ENCODE data around the gene SUCLG2.

Gene SUCLG2

GRCh38 chr3:67642734-67643133 lies 11.7 kb downstream of the SUCLG2 start:
- Histone ChIP-seq H3K27ac (replicated peaks) (no peak overlapping the region), H3K4me3 (replicated peaks; ENCODE audit: insufficient read depth, low read length) (no peak overlapping the region), H3K27me3 (ENCODE audit: insufficient read depth, poor library complexity, severe bottlenecking) (no peaks in the 10 kb centered on the region)
- no peak for DNase-seq (ENCODE audit: low read depth in 1 of 2, low spot score in 1 of 2)
- TF ChIP-seq REST (IDR thresholded peaks at IDR 0.05; ENCODE audit: insufficient replicate concordance, low read depth) (no peak), SPI1 (IDR thresholded peaks at IDR 0.05; ENCODE audit: borderline replicate concordance, low read depth) (no peak), GABPA (IDR thresholded peaks at IDR 0.05; ENCODE audit: low read depth) (no peak), CTCF (IDR thresholded peaks at IDR 0.05; ENCODE audit: insufficient read depth, low read length) (no peak), POLR2AphosphoS5 (IDR thresholded peaks at IDR 0.05; ENCODE audit: low read depth) (no peak)

- no peak for TF ChIP-seq REST (IDR thresholded peaks at IDR 0.05; ENCODE audit: insufficient replicate concordance, low read depth)
- TF ChIP-seq GABPA (IDR thresholded peaks at IDR 0.05; ENCODE audit: low read depth), result no peak
- TF ChIP-seq CTCF (IDR thresholded peaks at IDR 0.05; ENCODE audit: insufficient read depth, low read length), result no peak
- TF ChIP-seq SPI1 (IDR thresholded peaks at IDR 0.05; ENCODE audit: borderline replicate concordance, low read depth), result no peak
- TF ChIP-seq POLR2AphosphoS5 (IDR thresholded peaks at IDR 0.05; ENCODE audit: low read depth), result no peak
- Histone ChIP-seq H3K27me3 (ENCODE audit: insufficient read depth, poor library complexity, severe bottlenecking) (no peaks in the 10 kb centered on the region), H3K4me3 (replicated peaks; ENCODE audit: insufficient read depth, low read length) (no peak overlapping the region), H3K27ac (replicated peaks) (no peak overlapping the region)
- no peak for DNase-seq (ENCODE audit: low read depth in 1 of 2, low spot score in 1 of 2)
These were observed 12.2 kb downstream of the SUCLG2 start for GRCh38 chr3:67642190-67642589.

GRCh38 chr3:67641451-67641850 lies 13.0 kb downstream of the SUCLG2 start:
- no peak overlapping the region for H3K27ac ChIP-seq (replicated peaks)
- TF ChIP-seq REST (IDR thresholded peaks at IDR 0.05; ENCODE audit: insufficient replicate concordance, low read depth) (no peak), CTCF (IDR thresholded peaks at IDR 0.05; ENCODE audit: insufficient read depth, low read length) (no peak), GABPA (IDR thresholded peaks at IDR 0.05; ENCODE audit: low read depth) (no peak), SPI1 (IDR thresholded peaks at IDR 0.05; ENCODE audit: borderline replicate concordance, low read depth) (no peak), POLR2AphosphoS5 (IDR thresholded peaks at IDR 0.05; ENCODE audit: low read depth) (no peak)
- DNase-seq (ENCODE audit: low read depth in 1 of 2, low spot score in 1 of 2), result no peak
- H3K4me3 ChIP-seq (replicated peaks; ENCODE audit: insufficient read depth, low read length), result no peak overlapping the region
- no peaks in the 10 kb centered on the region for H3K27me3 ChIP-seq (ENCODE audit: insufficient read depth, poor library complexity, severe bottlenecking)

Measured in HL-60 (cell line).